ENCODE results near the gene NCKAP1. TPM values are rescaled to one million over a fixed set of nuclear protein-coding genes. Genes with fewer than 3 reads are reported as not detected.

The NCKAP1 gene
- polyA plus RNA-seq, 2 of the 4 experiments (the other 2 are of a cell fraction) = 98.8 to 201 TPM

- POLR2A ChIA-PET = no interaction called here
- peaks cover 5% of the 10 kb centered on the region; the same call in 2 of the 3 replicates for H3K4me1 ChIP-seq
- no peak overlapping the region for H3K4me3 ChIP-seq
- CTCF ChIA-PET = no interaction called here
- ATAC-seq (no peak), DNase-seq (ENCODE audit: low read depth in 1 of 2, low spot score in 1 of 2) (no peak), FAIRE-seq (no peak)
- no peak overlapping the region for H3K27ac ChIP-seq
- TF ChIP-seq ATOH8 (CRISPR knock-in tag; IDR thresholded peaks at IDR 0.05; ENCODE audit: low read depth) = no peak
- TF ChIP-seq RNF2 (IDR thresholded peaks at IDR 0.05; ENCODE audit: borderline replicate concordance, low read depth) = no peak
- TF ChIP-seq MAZ (IDR thresholded peaks at IDR 0.05; ENCODE audit: borderline replicate concordance, low read depth, low read length) = no peak
- TF ChIP-seq HMGXB4 (CRISPR knock-in tag; IDR thresholded peaks at IDR 0.05; ENCODE audit: borderline replicate concordance) = no peak
- TF ChIP-seq ZFP36 (IDR thresholded peaks at IDR 0.05; ENCODE audit: borderline replicate concordance, partially characterized antibody) = no peak
- TF ChIP-seq EHMT2 (IDR thresholded peaks at IDR 0.05; ENCODE audit: low read depth) = no peak
- no peak for TF ChIP-seq SREBF2 (IDR thresholded peaks at IDR 0.05)
- TF ChIP-seq EHF (CRISPR knock-in tag; IDR thresholded peaks at IDR 0.05) = no peak
- TF ChIP-seq NFE2L2 (conservative IDR thresholded peaks at IDR 0.05; ENCODE audit: low read length) = no peak
- no peak for TF ChIP-seq HEYL (CRISPR knock-in tag; IDR thresholded peaks at IDR 0.05)
- TF ChIP-seq ELK1 (IDR thresholded peaks at IDR 0.05; ENCODE audit: low read depth, low read length) = no peak
- no peak for TF ChIP-seq MAX (IDR thresholded peaks at IDR 0.05)
- TF ChIP-seq GATA3 (IDR thresholded peaks at IDR 0.05; ENCODE audit: borderline replicate concordance) = no peak
- TF ChIP-seq CHD2 (IDR thresholded peaks at IDR 0.05; ENCODE audit: low read length, partially characterized antibody) = no peak
- H3K9me3 ChIP-seq = no peaks in the 10 kb centered on the region
- H3K4me2 ChIP-seq = no peak overlapping the region
- WGBS (ENCODE audit: missing lambda C conversion rate) = 72% methylated on average over 6 of the region's 6 CpGs
Observed at GRCh38 chr2:182887093-182887492, 151.2 kb downstream of the NCKAP1 start.

- Histone ChIP-seq H3K4me1 (no peaks in the 10 kb centered on the region; the same call in 2 of the 3 replicates), H3K4me3 (no peak overlapping the region), H3K4me2 (no peak overlapping the region), H3K27ac (no peak overlapping the region), H3K9me3 (no peaks in the 10 kb centered on the region; the same call in 2 of the 3 replicates)
- ChIA-PET POLR2A (no interaction called here), CTCF (no interaction called here)
- ATAC-seq (no peak), FAIRE-seq (no peak), DNase-seq (ENCODE audit: low read depth in 1 of 2, low spot score in 1 of 2) (no peak)
- no peak for TF ChIP-seq FOXS1 (CRISPR knock-in tag; IDR thresholded peaks at IDR 0.05)
- no peak for TF ChIP-seq TP53 (CRISPR knock-in tag; IDR thresholded peaks at IDR 0.05)
- no peak for TF ChIP-seq CEBPB (IDR thresholded peaks at IDR 0.05)
- no peak for TF ChIP-seq RNF2 (IDR thresholded peaks at IDR 0.05; ENCODE audit: borderline replicate concordance, low read depth)
- TF ChIP-seq MYC (IDR thresholded peaks at IDR 0.05; ENCODE audit: borderline replicate concordance, low read length) = no peak
- no peak for TF ChIP-seq NFE2L2 (conservative IDR thresholded peaks at IDR 0.05; ENCODE audit: low read length)
- no peak for TF ChIP-seq JUN (IDR thresholded peaks at IDR 0.05)
- no peak for TF ChIP-seq HOXB13 (CRISPR knock-in tag; IDR thresholded peaks at IDR 0.05; ENCODE audit: low read depth)
- TF ChIP-seq JUNB (IDR thresholded peaks at IDR 0.05) = no peak
- no peak for TF ChIP-seq HOXB5 (CRISPR knock-in tag; IDR thresholded peaks at IDR 0.05)
- no peak for TF ChIP-seq CBX2 (IDR thresholded peaks at IDR 0.05; ENCODE audit: borderline replicate concordance, low read depth)
- no peak for TF ChIP-seq RFX5 (IDR thresholded peaks at IDR 0.05)
- TF ChIP-seq EHMT2 (IDR thresholded peaks at IDR 0.05; ENCODE audit: low read depth) = no peak
- no peak for TF ChIP-seq POLR2A (IDR thresholded peaks at IDR 0.05; ENCODE audit: low read length)
- TF ChIP-seq RARB (CRISPR knock-in tag; IDR thresholded peaks at IDR 0.05) = no peak
- TF ChIP-seq TFCP2L1 (CRISPR knock-in tag; IDR thresholded peaks at IDR 0.05) = no peak
- WGBS (ENCODE audit: missing lambda C conversion rate) = 82% methylated on average over 1 of the region's 1 CpG
Observed at GRCh38 chr2:182885771-182886170, 152.5 kb downstream of the NCKAP1 start.
